ENCODE measurements around the gene KATNAL2. TPM values are rescaled to one million over a fixed set of nuclear protein-coding genes. Genes with fewer than 3 reads are reported as not detected.

Gene KATNAL2
- total RNA-seq, 1 donor from 2014 or later, result 3.0 TPM

GRCh38 chr18:46893360-46893759, 24.0 kb upstream of the KATNAL2 start:
- Mint-ChIP-seq H3K36me3 (ENCODE audit: low read depth, unreplicated experiment) (peaks cover 20% of the 10 kb centered on the region), H3K4me3 (ENCODE audit: unreplicated experiment) (no peak overlapping the region), H3K27me3 (ENCODE audit: low read depth, unreplicated experiment) (no peaks in the 10 kb centered on the region), H3K27ac (ENCODE audit: unreplicated experiment) (no peak overlapping the region), H3K4me1 (ENCODE audit: low read depth, unreplicated experiment) (no peaks in the 10 kb centered on the region), H3K9me3 (ENCODE audit: unreplicated experiment) (peaks cover 11% of the 10 kb centered on the region)
- H2AFZ ChIP-seq (ENCODE audit: low read depth, low read length), result no peak overlapping the region
- DNase-seq (ENCODE audit: low read depth) (no peak), FAIRE-seq (no peak)
- no peaks in the 10 kb centered on the region for H3K36me3 ChIP-seq (ENCODE audit: insufficient read depth, low read length)
- no peak overlapping the region for H3K4me3 ChIP-seq (ENCODE audit: insufficient read depth, low read depth, low read length)
- no peak overlapping the region for H3K27ac ChIP-seq (ENCODE audit: low read depth, low read length)
- H3K9ac ChIP-seq (ENCODE audit: low read length), result no peak overlapping the region
- no peaks in the 10 kb centered on the region for H3K27me3 ChIP-seq (ENCODE audit: insufficient read depth, low read length)
- H3K79me2 ChIP-seq (ENCODE audit: insufficient read depth, low read length), result peaks cover 62% of the 10 kb centered on the region
- TF ChIP-seq EZH2 (IDR thresholded peaks at IDR 0.05; ENCODE audit: insufficient read depth, low read length), result no peak
- TF ChIP-seq, protein P1, sequence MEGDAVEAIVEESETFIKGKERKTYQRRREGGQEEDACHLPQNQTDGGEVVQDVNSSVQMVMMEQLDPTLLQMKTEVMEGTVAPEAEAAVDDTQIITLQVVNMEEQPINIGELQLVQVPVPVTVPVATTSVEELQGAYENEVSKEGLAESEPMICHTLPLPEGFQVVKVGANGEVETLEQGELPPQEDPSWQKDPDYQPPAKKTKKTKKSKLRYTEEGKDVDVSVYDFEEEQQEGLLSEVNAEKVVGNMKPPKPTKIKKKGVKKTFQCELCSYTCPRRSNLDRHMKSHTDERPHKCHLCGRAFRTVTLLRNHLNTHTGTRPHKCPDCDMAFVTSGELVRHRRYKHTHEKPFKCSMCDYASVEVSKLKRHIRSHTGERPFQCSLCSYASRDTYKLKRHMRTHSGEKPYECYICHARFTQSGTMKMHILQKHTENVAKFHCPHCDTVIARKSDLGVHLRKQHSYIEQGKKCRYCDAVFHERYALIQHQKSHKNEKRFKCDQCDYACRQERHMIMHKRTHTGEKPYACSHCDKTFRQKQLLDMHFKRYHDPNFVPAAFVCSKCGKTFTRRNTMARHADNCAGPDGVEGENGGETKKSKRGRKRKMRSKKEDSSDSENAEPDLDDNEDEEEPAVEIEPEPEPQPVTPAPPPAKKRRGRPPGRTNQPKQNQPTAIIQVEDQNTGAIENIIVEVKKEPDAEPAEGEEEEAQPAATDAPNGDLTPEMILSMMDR (IDR thresholded peaks at IDR 0.05; ENCODE audit: insufficient read depth, low read depth, low read length), result no peak
- H4K20me1 ChIP-seq (ENCODE audit: insufficient read depth, low read length), result peaks cover 39% of the 10 kb centered on the region
- peaks cover 8% of the 10 kb centered on the region for H3K9me3 ChIP-seq (ENCODE audit: insufficient read depth, low read depth, low read length)
- H3K4me1 ChIP-seq (ENCODE audit: insufficient read depth, low read length), result no peaks in the 10 kb centered on the region
- H3K4me2 ChIP-seq (ENCODE audit: low read length), result no peak overlapping the region

GRCh38 chr18:46894124-46894523, 23.3 kb upstream of the KATNAL2 start:
- H3K4me3 Mint-ChIP-seq (ENCODE audit: unreplicated experiment), result no peak overlapping the region
- Histone ChIP-seq H3K36me3 (ENCODE audit: insufficient read depth, low read length) (no peaks in the 10 kb centered on the region), H4K20me1 (ENCODE audit: insufficient read depth, low read length) (peaks cover 42% of the 10 kb centered on the region), H3K4me1 (ENCODE audit: insufficient read depth, low read length) (no peaks in the 10 kb centered on the region), H3K4me3 (ENCODE audit: insufficient read depth, low read depth, low read length) (no peak overlapping the region), H3K79me2 (ENCODE audit: insufficient read depth, low read length) (peaks cover 56% of the 10 kb centered on the region), H3K27ac (ENCODE audit: low read depth, low read length) (no peak overlapping the region), H3K9ac (ENCODE audit: low read length) (no peak overlapping the region), H3K9me3 (ENCODE audit: insufficient read depth, low read depth, low read length) (peaks cover 3% of the 10 kb centered on the region), H3K27me3 (ENCODE audit: insufficient read depth, low read length) (no peaks in the 10 kb centered on the region), H2AFZ (ENCODE audit: low read depth, low read length) (no peak overlapping the region), H3K4me2 (ENCODE audit: low read length) (no peak overlapping the region)
- peaks cover 5% of the 10 kb centered on the region for H3K9me3 Mint-ChIP-seq (ENCODE audit: unreplicated experiment)
- peaks cover 12% of the 10 kb centered on the region for H3K36me3 Mint-ChIP-seq (ENCODE audit: low read depth, unreplicated experiment)
- FAIRE-seq (no peak), DNase-seq (ENCODE audit: low read depth) (no peak)
- no peak overlapping the region for H3K27ac Mint-ChIP-seq (ENCODE audit: unreplicated experiment)
- TF ChIP-seq, protein P1 (IDR thresholded peaks at IDR 0.05; ENCODE audit: insufficient read depth, low read depth, low read length), result no peak
- no peak for TF ChIP-seq EZH2 (IDR thresholded peaks at IDR 0.05; ENCODE audit: insufficient read depth, low read length)
- H3K27me3 Mint-ChIP-seq (ENCODE audit: low read depth, unreplicated experiment), result no peaks in the 10 kb centered on the region
- peaks cover 1% of the 10 kb centered on the region for H3K4me1 Mint-ChIP-seq (ENCODE audit: low read depth, unreplicated experiment)

DNA sequence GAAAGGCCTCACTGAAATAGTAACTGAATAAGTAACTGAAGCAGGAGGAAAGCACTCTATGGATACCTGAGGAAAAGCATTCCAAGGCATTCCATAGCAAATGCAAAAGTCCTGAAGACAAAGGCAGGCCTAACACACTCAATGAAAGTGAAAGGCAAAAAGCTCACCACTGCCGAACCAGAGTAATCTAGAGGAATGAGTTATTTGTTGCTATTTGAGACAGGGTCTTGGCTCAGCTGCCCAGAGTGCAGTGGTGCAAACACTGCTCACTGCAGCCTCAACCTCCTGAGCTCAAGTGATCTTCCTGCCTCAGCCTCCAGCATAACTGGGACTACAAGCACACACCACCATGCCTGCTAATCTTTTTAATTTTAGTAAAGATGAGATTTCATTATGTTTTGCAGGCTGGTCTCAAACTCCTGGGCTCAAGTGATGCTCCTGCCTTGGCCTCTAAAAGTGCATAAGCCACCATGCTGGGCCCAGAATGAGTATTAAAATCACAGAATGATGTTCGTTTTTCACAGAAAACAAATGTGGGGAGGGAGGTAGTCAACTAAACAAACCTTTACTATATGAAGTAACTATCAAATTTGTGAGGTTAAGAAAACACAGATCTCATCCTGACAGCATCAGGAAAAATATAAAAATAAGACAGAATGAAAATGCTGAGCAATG, 18.0 kb upstream of the KATNAL2 start:
- FAIRE-seq, result no peak
- H3K9ac ChIP-seq (ENCODE audit: low read length), result no peak overlapping the region
- peak; percentile 10 for DNase-seq (ENCODE audit: low read depth)
- no peak overlapping the region for H3K4me3 ChIP-seq (ENCODE audit: insufficient read depth, low read depth, low read length)
- H3K27ac ChIP-seq (ENCODE audit: low read depth, low read length), result no peak overlapping the region
- H2AFZ ChIP-seq (ENCODE audit: low read depth, low read length), result no peak overlapping the region
- Mint-ChIP-seq H3K4me3 (ENCODE audit: unreplicated experiment) (no peak overlapping the region), H3K27me3 (ENCODE audit: low read depth, unreplicated experiment) (no peaks in the 10 kb centered on the region), H3K27ac (ENCODE audit: unreplicated experiment) (no peak overlapping the region), H3K4me1 (ENCODE audit: low read depth, unreplicated experiment) (peaks cover 4% of the 10 kb centered on the region), H3K36me3 (ENCODE audit: low read depth, unreplicated experiment) (no peaks in the 10 kb centered on the region), H3K9me3 (ENCODE audit: unreplicated experiment) (no peaks in the 10 kb centered on the region)
- no peaks in the 10 kb centered on the region for H3K27me3 ChIP-seq (ENCODE audit: insufficient read depth, low read length)
- no peaks in the 10 kb centered on the region for H3K4me1 ChIP-seq (ENCODE audit: insufficient read depth, low read length)
- H3K9me3 ChIP-seq (ENCODE audit: insufficient read depth, low read depth, low read length), result no peaks in the 10 kb centered on the region
- no peak overlapping the region for H3K4me2 ChIP-seq (ENCODE audit: low read length)
- peaks cover 46% of the 10 kb centered on the region for H4K20me1 ChIP-seq (ENCODE audit: insufficient read depth, low read length)
- H3K79me2 ChIP-seq (ENCODE audit: insufficient read depth, low read length), result peaks cover 70% of the 10 kb centered on the region
- TF ChIP-seq, protein P1 (IDR thresholded peaks at IDR 0.05; ENCODE audit: insufficient read depth, low read depth, low read length), result no peak
- no peak for TF ChIP-seq EZH2 (IDR thresholded peaks at IDR 0.05; ENCODE audit: insufficient read depth, low read length)
- H3K36me3 ChIP-seq (ENCODE audit: insufficient read depth, low read length), result no peaks in the 10 kb centered on the region
